Natural killer cell (primary cell): ENCODE measurements around the gene XIAP. TPM values are rescaled to one million over a fixed set of nuclear protein-coding genes. Genes with fewer than 3 reads are reported as not detected.
"Not testable (repeated sequence)": the region's sequence is repeated elsewhere in the genome, so short reads cannot be mapped to it uniquely, and the experiment has no call there.

ENCODE experiments used
- ATAC-seq, 3 donors: fragments of 150-1000 bp in 2 of 3; fragments of 200-7000 bp in 1 of 3; cut with Tn5 transposase; 1 replicate in 1 of 3; 2 replicates in 2 of 3; pipeline ENCODE4 v1.10.0; 2021; ENCODE audit warnings: mild to moderate bottlenecking in 2 of 3, moderate library complexity in 2 of 3
- DNase-seq, 2 donors: peaks; one replicate each; pipeline versions ENCODE4 v3.0.0 to v3.0.0-alpha.2; 2013 to 2021; ENCODE audit warnings: mixed read lengths in 1 of 2
- H3K27ac ChIP-seq: one replicate; pipeline ENCODE4 v1.5.1; 2013; ENCODE audit warnings: mild to moderate bottlenecking, low read length
- H3K27me3 ChIP-seq: one replicate; pipeline ENCODE4 v1.6.1; 2013; ENCODE audit warnings: low read length; ENCODE audit not compliant: control insufficient read depth, insufficient read depth
- H3K36me3 ChIP-seq: one replicate; pipeline ENCODE4 v1.6.1; 2013; ENCODE audit warnings: low read length; ENCODE audit not compliant: control insufficient read depth, insufficient read depth
- H3K4me1 ChIP-seq: one replicate; pipeline ENCODE4 v1.6.1; 2013; ENCODE audit warnings: low read length; ENCODE audit not compliant: control insufficient read depth, insufficient read depth
- H3K4me3 ChIP-seq: one replicate; pipeline ENCODE4 v1.5.1; 2013; ENCODE audit warnings: low read length
- H3K9me3 ChIP-seq: one replicate; pipeline ENCODE4 v1.6.1; 2013; ENCODE audit warnings: low read length; ENCODE audit not compliant: control insufficient read depth, insufficient read depth
- H3K27ac Mint-ChIP-seq, 2 donors: one replicate each; pipeline ENCODE4 v1.8.0; 2022; ENCODE audit warnings: mild to moderate bottlenecking in 2 of 2, mixed read lengths in 2 of 2, moderate library complexity in 1 of 2
- H3K27me3 Mint-ChIP-seq, 2 donors: one replicate each; pipeline ENCODE4 v1.8.0; 2022; ENCODE audit warnings: low read depth in 2 of 2, mixed read lengths in 2 of 2
- H3K36me3 Mint-ChIP-seq: one replicate; pipeline ENCODE4 v1.8.0; 2022; ENCODE audit warnings: mixed read lengths
- H3K4me1 Mint-ChIP-seq, 2 donors: one replicate each; pipeline ENCODE4 v1.8.0; 2022; ENCODE audit warnings: mixed read lengths in 2 of 2
- H3K4me3 Mint-ChIP-seq: one replicate; pipeline ENCODE4 v1.8.0; 2022; ENCODE audit warnings: mild to moderate bottlenecking, moderate library complexity, mixed read lengths
- H3K9me3 Mint-ChIP-seq, 2 donors: one replicate each; pipeline ENCODE4 v1.8.0; 2022; ENCODE audit warnings: mixed read lengths in 2 of 2
- CTCF ChIP-seq: fragments of 200-600 bp; IDR thresholded peaks from one replicate; pipeline ENCODE4 v1.8.0; 2022; ENCODE audit warnings: antibody characterized with exemption
- WGBS: methylation state at CpG from one replicate; pipeline ENCODE4 v1.1.7; 2013; ENCODE audit warnings: missing lambda C conversion rate; ENCODE audit not compliant: insufficient coverage; 5-methylcytosine and 5-hydroxymethylcytosine counted together
- intact Hi-C: fragments of 100-400 bp; cut with micrococcal nuclease; formaldehyde crosslinking; loops from one replicate; pipeline ENCODE4 v1.14.2; 2022
- total RNA-seq, 4 donors: library from RNA; stranded (reverse); fragments of 120-200 nt in 1 of 4; gene quantifications; one replicate each; pipeline versions ENCODE4 v1.2.3 to v1.2.4, GENCODE V29; 2013 to 2022

The XIAP gene
- total RNA-seq, 3 donors from 2014 or later (not counting 1 experiment from before 2014, with no cell fraction given): 32.2 to 44.9 (median 40.2) TPM

GRCh38 chrX:123899701-123900100, 39.8 kb downstream of the XIAP start:
- intact Hi-C loops: no loop called here
- Mint-ChIP-seq H3K27me3 (no peaks in the 10 kb centered on the region), H3K9me3 (no peaks in the 10 kb centered on the region), H3K27ac (no peak overlapping the region), H3K4me1 (no peaks in the 10 kb centered on the region), H3K36me3 (no peaks in the 10 kb centered on the region), H3K4me3 (no peak overlapping the region)
- ATAC-seq: no peak
- WGBS: 80% methylated on average over 2 of the region's 3 CpGs
- peaks cover 15% of the 10 kb centered on the region for H3K36me3 ChIP-seq
- no peaks in the 10 kb centered on the region for H3K4me1 ChIP-seq
- no peak overlapping the region for H3K27ac ChIP-seq
- no peaks in the 10 kb centered on the region for H3K27me3 ChIP-seq
- DNase-seq: no peak
- no peaks in the 10 kb centered on the region for H3K9me3 ChIP-seq
- TF ChIP-seq CTCF: no peak
- no peak overlapping the region for H3K4me3 ChIP-seq

DNA sequence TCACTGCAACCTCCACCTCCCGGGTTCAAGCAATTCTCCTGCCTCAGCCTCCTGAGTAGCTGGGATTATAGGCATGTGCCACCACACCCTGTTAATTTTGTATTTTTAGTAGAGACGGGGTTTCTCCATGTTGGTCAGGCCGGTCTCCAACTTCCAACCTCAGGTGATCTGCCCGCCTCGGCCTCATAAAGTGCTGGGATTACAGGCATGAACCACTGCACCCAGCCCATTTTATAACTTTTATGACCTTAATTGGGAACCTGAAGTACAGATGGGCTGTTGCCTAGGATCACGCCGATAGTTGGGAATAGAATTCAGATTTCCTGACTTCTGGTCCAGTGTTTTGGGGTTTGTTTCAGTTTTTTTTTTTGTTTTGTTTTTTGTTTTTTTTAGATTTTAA, 43.4 kb downstream of the XIAP start:
- H3K27me3 ChIP-seq, intact Hi-C loops, H3K27me3 Mint-ChIP-seq, H3K4me3 ChIP-seq, DNase-seq, ATAC-seq, H3K27ac ChIP-seq, H3K9me3 ChIP-seq, H3K9me3 Mint-ChIP-seq, H3K4me3 Mint-ChIP-seq, H3K36me3 Mint-ChIP-seq, H3K4me1 ChIP-seq, H3K27ac Mint-ChIP-seq: not testable (repeated sequence)
- H3K36me3 ChIP-seq: peaks cover 18% of the 10 kb centered on the region
- H3K4me1 Mint-ChIP-seq: peaks cover 0 to 14% of the 10 kb centered on the region in 2 donors
- 100% methylated on average over 3 of the region's 7 CpGs for WGBS

- intact Hi-C loops: no loop called here
- ATAC-seq (no peak), DNase-seq (no peak)
- Histone ChIP-seq H3K36me3 (peaks cover 18% of the 10 kb centered on the region), H3K9me3 (no peaks in the 10 kb centered on the region), H3K27ac (peak overlapping the region; percentile 11), H3K4me1 (no peaks in the 10 kb centered on the region), H3K4me3 (no peak overlapping the region), H3K27me3 (no peaks in the 10 kb centered on the region)
- Mint-ChIP-seq H3K36me3 (no peaks in the 10 kb centered on the region), H3K27me3 (no peaks in the 10 kb centered on the region), H3K4me3 (no peak overlapping the region), H3K27ac (peak overlapping the region; percentile 5 to 64), H3K4me1 (peaks cover 0 to 14% of the 10 kb centered on the region in 2 donors), H3K9me3 (no peaks in the 10 kb centered on the region)
- WGBS: 20% methylated on average over 1 of the region's 2 CpGs
- no peak for TF ChIP-seq CTCF
Observed at GRCh38 chrX:123905332-123905731, 45.5 kb downstream of the XIAP start.

DNA sequence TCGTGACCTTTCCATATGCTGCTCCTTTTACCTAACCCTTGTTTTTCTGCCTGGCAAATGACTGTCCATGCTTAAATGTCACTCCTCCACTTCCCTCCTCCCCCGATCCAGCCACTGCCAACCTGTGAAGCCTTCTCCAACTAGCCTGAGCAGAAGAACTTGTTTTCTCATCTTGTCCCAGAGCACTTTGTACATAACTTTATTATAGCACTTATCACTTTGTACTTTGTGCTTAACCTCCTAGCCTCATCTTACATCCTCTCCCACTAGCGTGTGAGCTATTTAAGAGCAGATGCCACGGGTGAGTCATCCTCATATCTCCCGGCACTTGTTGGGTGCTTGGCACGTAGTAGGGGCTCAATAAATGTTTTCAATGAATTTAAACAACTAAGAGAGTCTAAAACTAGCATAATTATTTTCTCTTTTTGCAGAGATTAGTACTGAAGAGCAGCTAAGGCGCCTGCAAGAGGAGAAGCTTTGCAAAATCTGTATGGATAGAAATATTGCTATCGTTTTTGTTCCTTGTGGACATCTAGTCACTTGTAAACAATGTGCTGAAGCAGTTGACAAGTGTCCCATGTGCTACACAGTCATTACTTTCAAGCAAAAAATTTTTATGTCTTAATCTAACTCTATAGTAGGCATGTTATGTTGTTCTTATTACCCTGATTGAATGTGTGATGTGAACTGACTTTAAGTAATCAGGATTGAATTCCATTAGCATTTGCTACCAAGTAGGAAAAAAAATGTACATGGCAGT, 46.9 kb downstream of the XIAP start:
- Mint-ChIP-seq H3K27ac (peak overlapping the region; percentile 38 to 86), H3K27me3 (no peaks in the 10 kb centered on the region), H3K4me3 (no peak overlapping the region), H3K4me1 (peaks cover 0 to 14% of the 10 kb centered on the region in 2 donors), H3K9me3 (no peaks in the 10 kb centered on the region), H3K36me3 (no peaks in the 10 kb centered on the region)
- Histone ChIP-seq H3K27ac (no peak overlapping the region), H3K36me3 (peaks cover 10% of the 10 kb centered on the region), H3K4me1 (no peaks in the 10 kb centered on the region), H3K27me3 (no peaks in the 10 kb centered on the region), H3K4me3 (no peak overlapping the region), H3K9me3 (no peaks in the 10 kb centered on the region)
- ATAC-seq: no peak
- intact Hi-C loops: no loop called here
- WGBS: 88% methylated on average over 3 of the region's 8 CpGs
- TF ChIP-seq CTCF: no peak
- no peak for DNase-seq
